Kidney (tissue), 14 donors: ENCODE data around the gene HPS5. TPM values are rescaled to one million over a fixed set of nuclear protein-coding genes. Genes with fewer than 3 reads are reported as not detected.

Experiments
- DNase-seq, 5 donors: peaks; one replicate each; pipeline ENCODE4 v3.0.0-alpha.2; 2013 to 2020
- FAIRE-seq: peaks from 2 replicates; lab custom pipeline; 2012; peaks lifted over from hg19 to GRCh38; lab: Jason Lieb, UNC
- H3K27ac ChIP-seq, 2 donors: one replicate each; pipeline ENCODE4 v1.7.0; 2013; ENCODE audit warnings: low read depth in 2 of 2, low read length in 2 of 2, inconsistent platforms in 1 of 2
- H3K27me3 ChIP-seq: one replicate; pipeline ENCODE4 v1.7.1; 2013; ENCODE audit warnings: low read length, inconsistent platforms; ENCODE audit not compliant: control insufficient read depth, insufficient read depth
- H3K36me3 ChIP-seq, 3 donors: one replicate each; pipeline versions ENCODE4 v1.7.0 to v1.7.1; 2013; ENCODE audit warnings: low read length in 3 of 3, control low read depth in 1 of 3, inconsistent platforms in 1 of 3; ENCODE audit not compliant: insufficient read depth in 3 of 3, control insufficient read depth in 2 of 3
- H3K4me1 ChIP-seq, 3 donors: one replicate each; pipeline versions ENCODE4 v1.7.0 to v1.7.1; 2013; ENCODE audit warnings: low read length in 3 of 3, inconsistent platforms in 1 of 3, low read depth in 1 of 3; ENCODE audit not compliant: control insufficient read depth in 2 of 3, insufficient read depth in 2 of 3
- H3K4me3 ChIP-seq, 3 donors: one replicate each; pipeline versions ENCODE4 v1.7.0 to v1.8.1; 2013; ENCODE audit warnings: low read length in 3 of 3, control low read depth in 1 of 3, inconsistent platforms in 1 of 3
- H3K9ac ChIP-seq, 3 donors: one replicate each; pipeline versions ENCODE4 v1.7.0 to v1.7.1; 2013; ENCODE audit warnings: low read length in 3 of 3, control low read depth in 1 of 3, inconsistent platforms in 1 of 3
- H3K9me3 ChIP-seq, 3 donors: one replicate each; pipeline versions ENCODE4 v1.7.0 to v1.7.1; 2013; ENCODE audit warnings: low read length in 3 of 3, control low read depth in 1 of 3, inconsistent platforms in 1 of 3; ENCODE audit not compliant: control insufficient read depth in 2 of 3, insufficient read depth in 1 of 3
- intact Hi-C: fragments of 100-400 bp; cut with DNase I; formaldehyde crosslinking; loops from one replicate; pipeline ENCODE4 v1.11.1; 2022
- polyA plus RNA-seq: library from polyadenylated mRNA; stranded (reverse); fragments of 350-450 nt; fragmentation: Illumina TruSeq; extraction: RNeasy Lipid Tissue Mini Kit (QIAGEN cat#74804); gene quantifications from one replicate; pipeline ENCODE4 v1.2.3, GENCODE V29; 2014; ENCODE audit warnings: low read depth, low replicate concordance; ENCODE audit not compliant: insufficient read depth
- total RNA-seq: library from RNA; stranded (reverse); fragmentation: NEBNext Ultra II Directional; extraction: Animal tissue kit (Norgen Biotek cat#: 25700); gene quantifications from one replicate; pipeline ENCODE4 v1.2.1, GENCODE V29; 2021
- TF ChIP-seq, protein P1 (sequence below): IDR thresholded peaks from 3 replicates; pipeline ENCODE4 v1.5.1; 2012; ENCODE audit warnings: mild to moderate bottlenecking, moderate library complexity, borderline replicate concordance; ENCODE audit not compliant: insufficient read depth; ENCODE audit errors: extremely low read depth
- donor health status: control.
- donor health status: control.
- donor health status: control.
- donor health status: control.
- donor health status: control.
- donor health status: DM: yes; HTN: yes; CAD: no.
- donor health status: Normal renal cell carcinoma (clear cell type).

Gene HPS5
- total and polyA plus RNA-seq, 2 donors from 2014 or later, result 7.7 to 17.2 TPM

DNA sequence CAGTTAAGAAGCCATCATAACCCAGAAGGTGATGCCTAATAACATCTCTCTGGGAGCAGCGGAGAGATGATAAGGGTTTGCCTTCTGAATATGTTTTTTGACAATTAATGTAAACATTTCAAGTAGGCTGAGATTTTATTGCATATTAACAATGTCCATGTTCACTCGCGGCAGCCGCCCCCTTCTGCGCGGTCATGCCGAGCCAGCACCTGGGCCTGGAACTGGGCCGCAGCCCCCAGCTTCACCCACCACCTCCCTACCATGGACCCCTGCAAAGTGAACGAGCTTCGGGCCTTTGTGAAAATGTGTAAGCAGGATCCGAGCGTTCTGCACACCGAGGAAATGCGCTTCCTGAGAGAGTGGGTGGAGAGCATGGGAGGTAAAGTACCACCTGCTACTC is 60.2 kb downstream of the HPS5 start:
- Histone ChIP-seq H3K9ac (no peak overlapping the region), H3K4me3 (no peak overlapping the region), H3K4me1 (no peaks in the 10 kb centered on the region), H3K27ac (no peak overlapping the region), H3K36me3 (no peaks in the 10 kb centered on the region), H3K27me3 (no peaks in the 10 kb centered on the region), H3K9me3 (no peaks in the 10 kb centered on the region)
- DNase-seq (no peak), FAIRE-seq (no peak)
- intact Hi-C loops, result no loop called here
- TF ChIP-seq, protein P1, sequence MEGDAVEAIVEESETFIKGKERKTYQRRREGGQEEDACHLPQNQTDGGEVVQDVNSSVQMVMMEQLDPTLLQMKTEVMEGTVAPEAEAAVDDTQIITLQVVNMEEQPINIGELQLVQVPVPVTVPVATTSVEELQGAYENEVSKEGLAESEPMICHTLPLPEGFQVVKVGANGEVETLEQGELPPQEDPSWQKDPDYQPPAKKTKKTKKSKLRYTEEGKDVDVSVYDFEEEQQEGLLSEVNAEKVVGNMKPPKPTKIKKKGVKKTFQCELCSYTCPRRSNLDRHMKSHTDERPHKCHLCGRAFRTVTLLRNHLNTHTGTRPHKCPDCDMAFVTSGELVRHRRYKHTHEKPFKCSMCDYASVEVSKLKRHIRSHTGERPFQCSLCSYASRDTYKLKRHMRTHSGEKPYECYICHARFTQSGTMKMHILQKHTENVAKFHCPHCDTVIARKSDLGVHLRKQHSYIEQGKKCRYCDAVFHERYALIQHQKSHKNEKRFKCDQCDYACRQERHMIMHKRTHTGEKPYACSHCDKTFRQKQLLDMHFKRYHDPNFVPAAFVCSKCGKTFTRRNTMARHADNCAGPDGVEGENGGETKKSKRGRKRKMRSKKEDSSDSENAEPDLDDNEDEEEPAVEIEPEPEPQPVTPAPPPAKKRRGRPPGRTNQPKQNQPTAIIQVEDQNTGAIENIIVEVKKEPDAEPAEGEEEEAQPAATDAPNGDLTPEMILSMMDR, result no peak

DNA sequence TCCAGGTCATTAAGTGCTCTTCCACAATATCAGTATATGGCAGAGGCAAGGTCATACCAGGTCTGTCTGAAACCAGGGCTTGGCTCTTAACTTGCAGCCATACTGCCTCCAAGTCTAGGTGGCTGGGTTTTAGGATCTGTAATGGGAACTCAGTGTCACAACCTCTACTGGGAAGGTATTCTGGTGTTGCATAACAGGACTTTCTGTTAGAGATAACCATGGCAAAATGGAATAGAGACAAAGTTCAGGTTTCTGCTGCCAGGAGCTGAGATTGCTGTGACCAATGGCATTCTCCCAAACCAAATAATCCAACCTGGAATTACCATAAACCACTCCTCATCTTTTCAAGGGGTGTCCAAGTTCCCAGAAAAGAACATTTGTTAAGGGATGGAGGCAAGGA is 62.7 kb downstream of the HPS5 start:
- no peak for DNase-seq
- intact Hi-C loops, result no loop called here
- Histone ChIP-seq H3K27ac (no peak overlapping the region), H3K9ac (no peak overlapping the region), H3K9me3 (no peaks in the 10 kb centered on the region), H3K4me1 (no peaks in the 10 kb centered on the region), H3K36me3 (no peaks in the 10 kb centered on the region), H3K27me3 (no peaks in the 10 kb centered on the region), H3K4me3 (no peak overlapping the region)
- TF ChIP-seq, protein P1, result no peak
- no peak for FAIRE-seq

DNA sequence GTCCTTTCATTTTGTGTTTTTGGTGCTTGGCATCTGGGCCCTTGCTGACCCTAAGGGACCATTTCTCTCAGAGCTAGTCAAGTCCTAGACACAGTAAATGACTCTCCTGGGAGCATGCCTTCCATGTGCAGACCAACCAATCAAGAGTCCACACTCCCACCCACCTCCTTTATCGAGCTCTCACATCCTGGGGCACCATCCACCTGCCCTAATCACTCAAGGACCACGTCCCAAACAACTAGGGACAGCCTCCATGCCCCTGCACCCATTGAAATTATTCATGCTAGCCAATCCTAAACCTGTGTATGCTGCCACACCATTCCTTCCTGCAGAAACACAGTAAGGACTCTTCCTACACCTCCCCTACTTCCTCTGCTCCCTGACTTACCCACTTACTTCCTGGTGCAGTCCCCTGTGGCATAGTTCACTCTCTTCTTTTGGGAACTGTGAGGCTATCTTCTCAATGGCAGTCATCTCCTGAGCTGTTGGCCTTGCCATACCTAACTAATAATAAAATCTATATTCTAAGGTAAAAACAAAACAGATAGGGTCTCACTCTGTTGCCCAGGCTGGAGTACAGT is 67.1 kb downstream of the HPS5 start:
- H3K27me3 ChIP-seq, result no peaks in the 10 kb centered on the region
- intact Hi-C loops, result no loop called here
- TF ChIP-seq, protein P1, result no peak
- H3K27ac ChIP-seq, result no peak overlapping the region
- no peaks in the 10 kb centered on the region for H3K9me3 ChIP-seq
- FAIRE-seq (no peak), DNase-seq (no peak)
- no peak overlapping the region for H3K9ac ChIP-seq
- no peak overlapping the region for H3K4me3 ChIP-seq
- no peaks in the 10 kb centered on the region for H3K36me3 ChIP-seq
- no peaks in the 10 kb centered on the region for H3K4me1 ChIP-seq

DNA sequence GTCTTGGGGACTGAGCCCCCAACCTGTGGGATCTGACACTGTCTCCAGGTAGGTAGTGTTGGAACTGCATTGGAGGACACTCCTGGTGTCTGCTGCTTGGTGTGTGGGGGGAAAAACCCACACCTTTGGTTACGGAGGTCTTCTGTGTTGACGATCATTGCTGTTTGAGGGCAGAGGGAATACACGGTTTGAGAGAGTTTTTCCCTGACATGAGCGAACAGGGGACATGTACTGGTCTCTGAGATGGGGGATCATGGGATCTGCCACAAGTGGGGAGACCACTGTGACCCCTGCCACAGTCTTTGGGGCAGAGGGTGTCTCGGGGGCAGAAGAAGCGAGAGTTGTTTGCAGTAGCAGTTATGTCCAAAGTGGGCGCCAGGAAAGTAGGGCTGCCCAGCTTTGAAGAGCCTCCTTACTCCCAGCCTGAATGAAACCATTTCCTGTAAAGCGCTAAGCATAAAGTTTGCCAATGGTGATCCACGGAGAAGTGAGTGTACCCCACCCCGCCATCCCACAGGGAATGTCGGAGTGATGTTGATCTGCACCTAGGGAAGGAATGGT is 68.1 kb downstream of the HPS5 start:
- TF ChIP-seq, protein P1, result no peak
- FAIRE-seq (no peak), DNase-seq (no peak)
- H3K27ac ChIP-seq, result no peak overlapping the region
- no peaks in the 10 kb centered on the region for H3K36me3 ChIP-seq
- H3K4me3 ChIP-seq, result no peak overlapping the region
- intact Hi-C loops, result no loop called here
- H3K9me3 ChIP-seq, result no peaks in the 10 kb centered on the region
- no peak overlapping the region for H3K9ac ChIP-seq
- no peaks in the 10 kb centered on the region for H3K27me3 ChIP-seq
- H3K4me1 ChIP-seq, result no peaks in the 10 kb centered on the region
